Measurements from ENCODE around the gene ZBED4.

ZBED4 gene

DNA sequence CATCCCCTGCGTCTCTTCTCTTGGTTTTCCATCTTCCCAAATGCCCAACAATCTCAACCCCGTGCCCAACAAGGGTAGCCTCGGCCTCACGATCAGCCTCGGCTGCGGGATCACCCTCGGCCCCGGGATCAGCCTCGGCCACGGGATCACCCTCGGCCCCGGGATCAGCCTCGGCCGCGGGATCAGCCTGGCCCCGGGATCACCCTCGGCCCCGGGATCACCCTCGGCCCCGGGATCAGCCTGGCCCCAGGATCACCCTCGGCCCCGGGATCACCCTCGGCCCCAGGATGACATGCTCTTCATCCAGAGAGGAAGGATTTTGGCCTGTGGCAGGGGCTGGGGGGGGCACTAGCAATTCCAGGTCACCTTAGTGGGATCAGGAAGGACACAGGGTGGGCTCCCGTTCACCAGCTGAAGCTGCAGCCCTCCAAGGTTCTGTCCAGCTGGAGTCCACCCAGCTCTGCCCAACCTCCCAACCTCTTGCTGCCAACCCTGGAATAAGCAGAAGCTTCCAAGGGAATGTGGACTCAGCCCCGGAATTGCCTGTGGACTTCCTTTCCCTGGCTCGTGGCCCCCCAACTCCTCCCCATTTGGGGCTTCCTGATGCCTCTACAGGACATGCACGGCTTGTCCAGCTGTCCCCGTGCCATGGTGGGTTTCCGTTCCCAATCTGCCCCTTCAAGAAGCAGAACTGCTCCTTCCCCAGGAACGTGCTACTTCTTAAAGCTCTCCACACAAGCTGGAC lies 58.4 kb downstream of the ZBED4 start:
- DNase-seq (ENCODE audit: insufficient read length) (no peak), FAIRE-seq (no peak)
- no peak for TF ChIP-seq TAF1 (IDR thresholded peaks at IDR 0.05; ENCODE audit: borderline replicate concordance, low read depth, low read length)
- TF ChIP-seq POLR2AphosphoS5 (IDR thresholded peaks at IDR 0.05; ENCODE audit: low read depth, low read length), result no peak

DNA sequence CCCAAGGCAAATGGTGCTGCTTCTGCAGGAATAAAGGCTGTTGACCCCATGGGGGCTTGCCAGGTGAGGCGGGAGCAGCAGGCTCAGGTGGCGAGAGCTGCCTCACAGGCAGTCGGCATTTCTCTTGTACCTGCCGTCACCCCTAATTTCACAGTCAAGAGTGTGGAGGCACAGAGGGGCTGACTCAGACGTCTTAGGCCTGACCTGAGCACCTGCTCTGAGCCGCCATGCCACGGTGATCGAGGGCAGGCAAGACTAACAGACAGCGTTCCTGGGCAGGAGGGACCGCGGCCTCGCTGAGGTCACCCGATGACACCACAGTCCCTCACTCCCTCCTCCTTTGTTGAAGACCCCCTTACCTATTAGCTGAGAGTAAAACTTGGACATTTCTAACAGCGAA lies 59.4 kb downstream of the ZBED4 start:
- DNase-seq (ENCODE audit: insufficient read length) (no peak), FAIRE-seq (no peak)
- no peak for TF ChIP-seq POLR2AphosphoS5 (IDR thresholded peaks at IDR 0.05; ENCODE audit: low read depth, low read length)
- TF ChIP-seq POLR2A (IDR thresholded peaks at IDR 0.05; ENCODE audit: low read depth, low read length), result no peak
- no peak for TF ChIP-seq TAF1 (IDR thresholded peaks at IDR 0.05; ENCODE audit: borderline replicate concordance, low read depth, low read length)

DNA sequence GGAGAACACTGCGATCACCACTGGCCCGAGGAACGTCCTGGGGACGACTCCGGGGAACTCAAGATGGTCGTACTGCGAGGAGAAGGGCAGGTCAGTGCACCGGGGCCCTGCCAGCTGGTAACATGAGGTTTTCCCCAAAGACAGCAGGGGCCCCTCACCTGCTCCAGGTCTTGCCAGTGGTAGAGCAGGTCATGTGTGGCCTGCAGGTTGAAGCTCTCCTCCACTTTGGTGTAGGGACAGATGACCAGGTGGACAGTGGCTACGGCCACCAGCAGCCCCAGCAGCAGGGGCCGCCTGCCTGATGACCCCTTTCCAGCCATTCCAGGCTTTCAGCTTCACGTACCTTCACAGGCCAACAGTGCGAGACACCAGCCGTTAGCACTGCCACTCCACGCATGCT lies 59.8 kb downstream of the ZBED4 start:
- no peak for FAIRE-seq
- TF ChIP-seq POLR2A (IDR thresholded peaks at IDR 0.05; ENCODE audit: low read depth, low read length) (no peak), POLR2AphosphoS5 (IDR thresholded peaks at IDR 0.05; ENCODE audit: low read depth, low read length) (no peak), TAF1 (IDR thresholded peaks at IDR 0.05; ENCODE audit: borderline replicate concordance, low read depth, low read length) (no peak)

DNA sequence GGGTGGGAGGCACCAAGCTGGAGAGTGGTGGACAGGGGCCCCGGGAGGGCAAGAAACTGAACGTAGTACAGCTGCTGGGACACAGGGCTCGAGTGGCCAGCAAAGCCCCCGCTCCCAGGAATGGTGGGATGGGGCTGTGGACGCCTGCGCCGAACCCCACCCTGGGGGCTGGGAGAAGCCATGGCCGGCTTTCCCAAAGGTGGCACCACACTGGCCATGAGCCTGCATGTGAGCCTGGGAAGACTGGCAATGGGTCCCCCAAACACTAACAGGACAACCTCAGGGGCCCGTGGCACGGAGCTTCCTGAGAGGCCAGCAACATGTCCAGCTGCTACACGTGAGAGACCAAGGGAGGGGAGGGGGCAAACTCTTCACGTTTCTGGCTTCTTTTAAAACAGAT lies 60.6 kb downstream of the ZBED4 start:
- no peak for DNase-seq (ENCODE audit: insufficient read length)
- no peak for FAIRE-seq
- TF ChIP-seq POLR2A (IDR thresholded peaks at IDR 0.05; ENCODE audit: low read depth, low read length) (no peak), POLR2AphosphoS5 (IDR thresholded peaks at IDR 0.05; ENCODE audit: low read depth, low read length) (no peak), TAF1 (IDR thresholded peaks at IDR 0.05; ENCODE audit: borderline replicate concordance, low read depth, low read length) (no peak)

More for the DNA sequence above, 59.8 kb downstream of the ZBED4 start:
- DNase-seq (ENCODE audit: insufficient read length), result no peak

DNA sequence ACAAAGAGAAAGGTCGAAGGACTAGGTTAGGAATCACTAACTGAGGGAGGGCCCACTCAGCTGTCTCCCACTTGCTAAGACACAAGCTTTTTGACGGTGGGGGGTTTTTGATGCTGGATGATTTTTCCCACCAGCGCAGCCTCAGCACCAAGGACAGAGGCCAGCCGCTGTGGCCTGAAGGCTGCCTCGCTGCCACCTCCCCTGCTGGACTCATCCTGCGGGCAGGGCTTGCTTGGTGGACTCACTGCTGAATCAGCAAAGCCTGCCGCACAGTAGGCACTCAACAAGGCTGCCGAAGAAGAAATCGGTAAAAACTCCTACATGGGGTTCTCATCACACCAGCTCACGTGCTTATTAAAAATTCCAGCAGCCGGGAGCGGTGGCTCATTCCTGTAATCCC lies 62.0 kb downstream of the ZBED4 start:
- DNase-seq (ENCODE audit: insufficient read length) (no peak), FAIRE-seq (no peak)
- no peak for TF ChIP-seq POLR2A (IDR thresholded peaks at IDR 0.05; ENCODE audit: low read depth, low read length)
- TF ChIP-seq TAF1 (IDR thresholded peaks at IDR 0.05; ENCODE audit: borderline replicate concordance, low read depth, low read length), result no peak
- no peak for TF ChIP-seq POLR2AphosphoS5 (IDR thresholded peaks at IDR 0.05; ENCODE audit: low read depth, low read length)

DNA sequence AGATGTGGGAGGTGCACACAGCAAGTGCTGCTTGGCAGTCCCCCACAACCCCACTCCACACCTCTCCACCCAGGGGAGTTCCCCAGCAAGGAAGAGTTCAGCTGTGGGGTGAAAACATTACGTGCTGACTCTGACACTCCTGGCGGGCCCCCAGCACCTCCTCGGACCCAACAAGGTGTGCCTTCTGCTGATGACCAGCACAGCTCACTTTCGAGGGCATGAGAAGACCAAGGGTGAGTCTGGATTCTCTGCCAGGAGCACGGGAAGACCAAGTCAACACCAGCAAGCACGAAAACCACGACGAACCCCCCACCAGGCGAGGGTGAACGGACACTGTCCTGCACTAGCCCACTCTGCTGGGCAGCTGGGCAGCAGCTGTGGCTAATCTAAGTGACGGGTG lies 63.2 kb downstream of the ZBED4 start:
- FAIRE-seq (no peak), DNase-seq (ENCODE audit: insufficient read length) (no peak)
- TF ChIP-seq TAF1 (IDR thresholded peaks at IDR 0.05; ENCODE audit: borderline replicate concordance, low read depth, low read length) (no peak), POLR2AphosphoS5 (IDR thresholded peaks at IDR 0.05; ENCODE audit: low read depth, low read length) (no peak), POLR2A (IDR thresholded peaks at IDR 0.05; ENCODE audit: low read depth, low read length) (no peak)

DNA sequence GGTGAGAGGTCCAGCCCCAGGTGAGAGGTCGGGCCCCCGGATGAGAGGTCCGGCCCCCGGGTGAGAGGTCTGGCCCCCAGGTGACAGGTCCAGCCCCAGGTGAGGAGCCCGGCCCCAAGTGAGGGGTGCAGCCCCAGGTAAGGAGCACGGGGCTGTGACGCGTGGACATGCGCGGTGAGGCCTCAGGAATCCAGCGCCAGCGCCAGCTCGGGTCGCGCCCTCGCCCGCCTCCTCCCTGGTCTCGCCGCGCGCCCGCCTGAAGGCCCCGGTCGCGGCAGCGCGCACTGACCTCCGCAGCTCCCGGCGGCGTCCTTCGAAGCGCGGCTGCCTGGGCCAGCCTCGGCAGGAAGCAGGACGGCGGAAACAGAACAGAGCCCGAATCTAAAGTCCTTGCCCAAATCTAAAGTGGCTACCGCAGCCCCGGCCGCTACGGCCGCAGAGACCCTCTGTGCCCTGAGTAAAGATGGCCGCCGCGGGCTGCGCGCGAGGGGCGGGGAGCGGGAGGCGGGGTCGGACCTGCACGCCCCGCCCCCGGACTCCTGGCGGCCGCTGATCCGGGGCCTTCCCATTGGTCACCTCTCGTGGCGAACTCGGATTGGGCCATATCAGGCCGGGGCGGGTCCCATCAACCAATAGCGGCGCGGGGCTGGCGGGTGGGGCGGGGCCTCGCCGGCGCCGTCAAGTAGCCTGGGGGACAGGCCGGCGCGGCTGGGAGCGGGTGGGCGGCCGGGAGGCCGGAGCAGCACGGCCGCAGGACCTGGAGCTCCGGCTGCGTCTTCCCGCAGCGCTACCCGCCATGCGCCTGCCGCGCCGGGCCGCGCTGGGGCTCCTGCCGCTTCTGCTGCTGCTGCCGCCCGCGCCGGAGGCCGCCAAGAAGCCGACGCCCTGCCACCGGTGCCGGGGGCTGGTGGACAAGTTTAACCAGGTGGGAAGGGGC lies 64.6 kb downstream of the ZBED4 start, which contains the start of the genes ALG12 and CRELD2:
Gene ALG12 (minus strand): TSS at position 465 of the 937 bp plus-strand sequence. CDS start 4,673 bp downstream, outside the sequence.
Gene CRELD2 (plus strand): TSS at position 661 of the 937 bp plus-strand sequence. CDS start 136 bp downstream, at position 797.
- DNase-seq (ENCODE audit: insufficient read length) (peak; percentile 99), FAIRE-seq (peak; percentile 98)
- peak; percentile 79; the same call in 1 of the 2 replicates for TF ChIP-seq POLR2A (IDR thresholded peaks at IDR 0.05; ENCODE audit: low read depth, low read length)
- TF ChIP-seq TAF1 (IDR thresholded peaks at IDR 0.05; ENCODE audit: borderline replicate concordance, low read depth, low read length), result no peak
- 0 out of 2 replicates have a peak, but pooled peaks have one; percentile 9 for TF ChIP-seq POLR2AphosphoS5 (IDR thresholded peaks at IDR 0.05; ENCODE audit: low read depth, low read length)

DNA sequence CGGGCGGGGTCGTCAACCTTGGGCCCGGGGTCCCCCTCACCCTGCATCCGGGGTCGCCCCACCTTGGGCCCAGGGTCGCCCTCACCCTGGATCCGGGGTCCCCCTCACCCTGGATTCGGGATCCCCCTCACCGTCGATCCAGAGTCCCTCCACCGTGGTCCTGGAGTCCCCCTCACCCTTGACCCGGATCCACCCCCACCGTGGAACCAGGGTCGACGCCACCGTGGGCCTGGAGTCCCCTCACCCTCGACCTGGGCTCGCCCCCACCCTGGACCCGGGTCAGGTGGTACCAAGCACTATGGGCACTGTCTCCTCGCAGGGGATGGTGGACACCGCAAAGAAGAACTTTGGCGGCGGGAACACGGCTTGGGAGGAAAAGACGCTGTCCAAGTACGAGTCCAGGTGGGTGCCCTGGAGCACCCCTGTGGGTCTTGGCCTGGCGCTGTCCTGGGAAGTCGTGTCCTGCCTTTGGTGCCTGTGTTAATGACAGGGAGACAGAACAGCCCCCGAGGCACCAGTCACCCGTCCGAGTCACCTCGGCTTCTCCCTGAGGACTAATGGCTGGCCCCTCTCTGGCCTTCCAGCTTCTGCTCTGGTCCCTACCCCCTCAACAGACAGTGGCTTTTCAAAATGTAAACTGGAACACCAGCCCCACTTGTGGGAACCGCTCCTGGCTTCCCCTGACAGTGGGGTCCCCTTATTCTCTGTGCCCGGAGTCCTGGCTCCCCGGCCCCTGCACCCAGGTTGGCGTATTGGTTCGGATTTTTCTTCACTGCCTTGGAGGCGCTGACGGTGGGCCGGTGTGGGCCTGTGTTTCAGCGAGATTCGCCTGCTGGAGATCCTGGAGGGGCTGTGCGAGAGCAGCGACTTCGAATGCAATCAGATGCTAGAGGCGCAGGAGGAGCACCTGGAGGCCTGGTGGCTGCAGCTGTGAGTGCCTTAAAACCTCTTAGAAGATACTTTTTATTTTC lies 65.6 kb downstream of the ZBED4 start:
- TF ChIP-seq POLR2AphosphoS5 (IDR thresholded peaks at IDR 0.05; ENCODE audit: low read depth, low read length), result no peak
- no peak for TF ChIP-seq POLR2A (IDR thresholded peaks at IDR 0.05; ENCODE audit: low read depth, low read length)
- no peak for TF ChIP-seq TAF1 (IDR thresholded peaks at IDR 0.05; ENCODE audit: borderline replicate concordance, low read depth, low read length)
- DNase-seq (ENCODE audit: insufficient read length) (no peak), FAIRE-seq (no peak)

DNA sequence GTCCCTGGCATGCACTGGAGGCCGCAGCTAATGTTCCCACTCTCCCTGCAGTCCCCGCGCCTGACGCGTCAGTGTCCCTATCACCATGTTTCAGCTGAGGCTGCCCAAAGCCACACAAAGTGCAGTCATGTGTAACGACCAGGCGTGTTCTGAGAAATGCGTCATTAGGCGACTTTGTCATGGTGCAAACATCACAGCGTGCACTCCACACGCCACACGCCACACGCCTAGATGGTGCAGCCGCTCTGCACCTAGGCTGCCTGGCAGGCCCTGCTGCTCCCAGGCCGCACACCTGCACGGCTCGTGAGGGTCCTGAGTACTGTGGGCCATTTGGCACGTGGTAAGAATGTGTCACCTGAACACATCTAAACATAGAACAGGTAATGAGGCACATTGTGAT lies 67.2 kb downstream of the ZBED4 start:
- DNase-seq (ENCODE audit: insufficient read length), result no peak
- FAIRE-seq, result no peak
- TF ChIP-seq TAF1 (IDR thresholded peaks at IDR 0.05; ENCODE audit: borderline replicate concordance, low read depth, low read length), result no peak
- no peak for TF ChIP-seq POLR2AphosphoS5 (IDR thresholded peaks at IDR 0.05; ENCODE audit: low read depth, low read length)
- no peak for TF ChIP-seq POLR2A (IDR thresholded peaks at IDR 0.05; ENCODE audit: low read depth, low read length)

DNA sequence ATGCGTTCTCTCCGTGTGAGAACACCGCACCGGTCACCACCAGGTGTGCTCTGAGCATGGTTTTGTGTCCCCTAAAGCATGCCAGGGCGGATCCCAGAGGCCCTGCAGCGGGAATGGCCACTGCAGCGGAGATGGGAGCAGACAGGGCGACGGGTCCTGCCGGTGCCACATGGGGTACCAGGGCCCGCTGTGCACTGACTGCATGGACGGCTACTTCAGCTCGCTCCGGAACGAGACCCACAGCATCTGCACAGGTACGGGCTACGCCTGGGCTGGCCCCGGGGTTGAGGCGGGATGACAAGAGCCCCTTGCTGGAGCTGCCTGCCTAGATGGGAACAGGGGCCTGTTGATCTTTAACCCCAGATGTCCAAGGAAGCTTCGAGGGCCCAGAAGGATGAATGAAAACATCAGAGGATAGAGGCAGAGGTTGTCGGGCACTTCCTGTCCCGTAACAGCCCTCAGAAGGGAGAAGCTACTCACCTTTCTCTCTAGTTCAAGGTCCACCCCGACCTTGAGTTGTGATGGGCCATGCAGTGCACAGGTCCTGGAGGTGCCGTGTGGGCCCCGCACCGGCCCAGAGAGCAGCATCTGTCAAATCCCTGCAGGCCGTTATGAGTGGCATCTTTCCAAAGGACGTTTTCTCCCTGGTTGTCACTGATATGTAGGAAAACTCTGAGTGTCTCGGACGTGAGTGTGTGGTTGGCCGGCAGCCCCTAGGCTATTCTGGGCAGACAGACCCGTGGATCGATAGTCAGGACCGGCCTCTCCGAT lies 68.0 kb downstream of the ZBED4 start:
- FAIRE-seq, result no peak

More for the DNA sequence above, 68.0 kb downstream of the ZBED4 start:
- TF ChIP-seq POLR2A (IDR thresholded peaks at IDR 0.05; ENCODE audit: low read depth, low read length) (no peak), POLR2AphosphoS5 (IDR thresholded peaks at IDR 0.05; ENCODE audit: low read depth, low read length) (no peak), TAF1 (IDR thresholded peaks at IDR 0.05; ENCODE audit: borderline replicate concordance, low read depth, low read length) (no peak)
- DNase-seq (ENCODE audit: insufficient read length), result no peak
